SK-N-SH treated with all-trans-retinoic acid at 6 μM for 48 hours (cell line): ENCODE results near the gene SNAP91.

Experiments used
- ATAC-seq: fragments of 200-7000 bp; cut with Tn5 transposase; 3 replicates; pipeline ENCODE4 v1.9.1; 2020; ENCODE audit warnings: mild to moderate bottlenecking, moderate library complexity
- ARNTL ChIP-seq: fragments of 450-650 bp; formaldehyde crosslinking; IDR thresholded peaks from 2 replicates; pipeline ENCODE4 v1.5.0; 2020; ENCODE audit warnings: low read depth, mild to moderate bottlenecking, moderate library complexity, borderline replicate concordance
- BACH2 ChIP-seq: fragments of 250-450 bp; sonication (Bioruptor Pico); IDR thresholded peaks from 2 replicates; pipeline ENCODE4 v1.9.0; 2021; ENCODE audit warnings: mild to moderate bottlenecking, borderline replicate concordance
- CSDC2 ChIP-seq: fragments of 250-450 bp; sonication (Bioruptor Pico); IDR thresholded peaks from 2 replicates; pipeline ENCODE4 v1.5.0; 2020; ENCODE audit warnings: mild to moderate bottlenecking, moderate library complexity
- ESRRG ChIP-seq: fragments of 250-450 bp; sonication (Bioruptor Pico); IDR thresholded peaks from 2 replicates; pipeline ENCODE4 v1.6.1; 2021; ENCODE audit warnings: mild to moderate bottlenecking
- GLIS3 ChIP-seq: fragments of 250-450 bp; sonication (Bioruptor Pico); IDR thresholded peaks from 2 replicates; pipeline ENCODE4 v1.5.0; 2020; ENCODE audit warnings: mild to moderate bottlenecking, moderate library complexity
- ISL1 ChIP-seq: fragments of 250-450 bp; sonication (Bioruptor Pico); IDR thresholded peaks from 2 replicates; pipeline ENCODE4 v2.1.2; 2022; ENCODE audit warnings: mild to moderate bottlenecking, moderate library complexity
- OSR1 ChIP-seq: fragments of 250-450 bp; sonication (Bioruptor Pico); IDR thresholded peaks from 2 replicates; pipeline ENCODE4 v1.8.0; 2022; ENCODE audit warnings: moderate library complexity, mild to moderate bottlenecking, inconsistent platforms
- POU6F1 ChIP-seq: fragments of 250-450 bp; sonication (Bioruptor Pico); IDR thresholded peaks from 2 replicates; pipeline ENCODE4 v1.8.0; 2021; ENCODE audit warnings: low read depth, mild to moderate bottlenecking, moderate library complexity, borderline replicate concordance
- PPARA ChIP-seq: fragments of 250-450 bp; sonication (Bioruptor Pico); IDR thresholded peaks from 2 replicates; pipeline ENCODE4 v1.5.0; 2020; ENCODE audit warnings: mild to moderate bottlenecking, borderline replicate concordance
- RARB ChIP-seq: fragments of 250-450 bp; sonication (Bioruptor Pico); IDR thresholded peaks from 2 replicates; pipeline ENCODE4 v1.8.0; 2021; ENCODE audit warnings: mild to moderate bottlenecking, moderate library complexity
- TCF4 ChIP-seq: fragments of 250-450 bp; sonication (Bioruptor Pico); IDR thresholded peaks from 2 replicates; pipeline ENCODE4 v1.8.0; 2021; ENCODE audit warnings: mild to moderate bottlenecking, moderate library complexity, borderline replicate concordance
- TOX ChIP-seq: fragments of 250-450 bp; sonication (Bioruptor Pico); IDR thresholded peaks from 2 replicates; pipeline ENCODE4 v1.8.0; 2021; ENCODE audit warnings: mild to moderate bottlenecking, moderate library complexity, borderline replicate concordance
- TSHZ2 ChIP-seq: fragments of 250-450 bp; sonication (Bioruptor Pico); IDR thresholded peaks from 2 replicates; pipeline ENCODE4 v1.5.0; 2020; ENCODE audit warnings: mild to moderate bottlenecking, moderate library complexity
- ZC3H10 ChIP-seq: fragments of 250-450 bp; sonication (Bioruptor Pico); IDR thresholded peaks from 2 replicates; pipeline ENCODE4 v1.5.1; 2021; ENCODE audit warnings: mild to moderate bottlenecking, moderate library complexity
- ZFP3 ChIP-seq: fragments of 250-450 bp; sonication (Bioruptor Pico); IDR thresholded peaks from 2 replicates; pipeline ENCODE4 v1.5.0; 2020; ENCODE audit warnings: mild to moderate bottlenecking, moderate library complexity
- ZFP30 ChIP-seq: fragments of 450-650 bp; formaldehyde crosslinking; IDR thresholded peaks from 2 replicates; pipeline ENCODE4 v1.5.0; 2022; ENCODE audit warnings: mild to moderate bottlenecking, moderate library complexity
- ZNF70 ChIP-seq: fragments of 450-650 bp; formaldehyde crosslinking; IDR thresholded peaks from 2 replicates; pipeline ENCODE4 v1.5.0; 2020; ENCODE audit warnings: mild to moderate bottlenecking, moderate library complexity
- ZNF8 ChIP-seq: fragments of 450-650 bp; formaldehyde crosslinking; IDR thresholded peaks from 2 replicates; pipeline ENCODE4 v1.5.0; 2020; ENCODE audit warnings: mild to moderate bottlenecking, moderate library complexity
- TF ChIP-seq, protein P1 (sequence below): fragments of 250-450 bp; sonication (Bioruptor Pico); IDR thresholded peaks from 2 replicates; pipeline ENCODE4 v1.5.1; 2020; ENCODE audit warnings: low read depth, mild to moderate bottlenecking, moderate library complexity
- TF ChIP-seq, protein P2 (sequence below): fragments of 250-450 bp; sonication (Bioruptor Pico); IDR thresholded peaks from 2 replicates; pipeline ENCODE4 v1.5.1; 2021; ENCODE audit warnings: mild to moderate bottlenecking, moderate library complexity

SNAP91 gene

GRCh38 chr6:83514866-83515466, 193.9 kb downstream of the SNAP91 start:
- ATAC-seq: peak; percentile 23; the same call in 1 of the 3 replicates
- TF ChIP-seq ZNF8 (CRISPR knock-in tag): no peak
- TF ChIP-seq BACH2 (CRISPR knock-in tag): no peak
- TF ChIP-seq ZNF70 (CRISPR knock-in tag): no peak
- no peak for TF ChIP-seq RARB (CRISPR knock-in tag)

DNA sequence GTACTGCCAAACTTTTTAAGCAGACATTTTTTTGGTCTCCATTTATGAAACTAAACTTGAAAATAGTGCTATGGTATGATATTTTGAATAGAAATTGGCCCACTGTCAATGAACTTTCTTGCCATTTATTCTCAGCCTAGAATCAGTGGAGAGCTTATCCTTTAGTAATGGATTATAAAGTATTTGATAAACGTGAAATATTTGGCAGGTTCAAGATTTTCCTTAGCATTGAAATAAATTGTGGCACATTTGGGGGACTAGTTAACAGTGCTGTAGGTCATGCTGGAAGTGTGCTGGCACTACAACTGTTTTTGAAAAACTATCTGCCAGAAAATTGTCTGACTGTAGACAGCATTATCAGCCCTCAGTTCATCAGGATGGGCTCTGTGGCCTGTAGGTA, 194.4 kb downstream of the SNAP91 start:
- no peak for ATAC-seq
- TF ChIP-seq ISL1 (no peak), ESRRG (CRISPR knock-in tag) (no peak), TSHZ2 (no peak), BACH2 (CRISPR knock-in tag) (no peak)
- TF ChIP-seq, protein P1, sequence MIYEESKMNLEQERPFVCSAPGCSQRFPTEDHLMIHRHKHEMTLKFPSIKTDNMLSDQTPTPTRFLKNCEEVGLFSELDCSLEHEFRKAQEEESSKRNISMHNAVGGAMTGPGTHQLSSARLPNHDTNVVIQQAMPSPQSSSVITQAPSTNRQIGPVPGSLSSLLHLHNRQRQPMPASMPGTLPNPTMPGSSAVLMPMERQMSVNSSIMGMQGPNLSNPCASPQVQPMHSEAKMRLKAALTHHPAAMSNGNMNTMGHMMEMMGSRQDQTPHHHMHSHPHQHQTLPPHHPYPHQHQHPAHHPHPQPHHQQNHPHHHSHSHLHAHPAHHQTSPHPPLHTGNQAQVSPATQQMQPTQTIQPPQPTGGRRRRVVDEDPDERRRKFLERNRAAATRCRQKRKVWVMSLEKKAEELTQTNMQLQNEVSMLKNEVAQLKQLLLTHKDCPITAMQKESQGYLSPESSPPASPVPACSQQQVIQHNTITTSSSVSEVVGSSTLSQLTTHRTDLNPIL: no peak

DNA sequence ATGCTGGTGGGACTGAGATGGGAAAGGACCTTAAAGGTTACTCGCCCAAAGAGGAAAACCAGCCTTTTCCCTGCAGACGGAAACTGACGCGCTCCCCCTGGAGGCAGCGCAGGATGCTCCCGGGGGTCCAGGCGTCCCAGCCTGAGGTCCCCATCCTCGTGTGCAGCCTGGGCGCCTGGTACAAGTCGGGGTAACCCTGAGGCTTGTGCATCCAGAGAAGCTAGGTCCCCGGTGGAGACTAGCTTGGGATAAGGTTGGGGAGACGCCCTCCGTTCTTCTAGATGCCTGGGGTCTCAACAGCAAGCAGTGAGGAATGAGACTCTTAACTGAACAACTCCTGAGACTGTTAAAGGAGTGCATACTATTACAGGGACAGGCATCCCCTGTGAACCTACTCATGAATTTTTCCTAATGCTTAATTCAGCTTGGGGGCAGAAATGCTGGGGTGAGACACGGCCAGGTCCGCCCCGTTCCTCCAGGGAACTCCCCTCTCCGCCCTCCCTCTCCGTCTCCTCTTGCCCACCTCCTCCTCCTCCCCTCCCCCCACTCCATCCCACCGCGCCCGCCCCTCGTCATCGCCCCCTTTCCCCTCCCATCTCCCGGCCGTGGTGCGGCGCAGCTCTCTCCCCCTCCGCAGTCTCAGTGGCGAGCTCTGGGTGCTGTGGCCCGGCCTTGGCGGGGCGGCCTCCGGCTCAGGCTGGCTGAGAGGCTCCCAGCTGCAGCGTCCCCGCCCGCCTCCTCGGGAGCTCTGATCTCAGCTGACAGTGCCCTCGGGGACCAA, 196.8 kb downstream of the SNAP91 start, which contains the start of gene PRSS35:
Gene PRSS35 (plus strand): TSS at position 634 of the 781 bp plus-strand sequence. CDS start 10,908 bp downstream, outside the sequence.
- ATAC-seq: peak; percentile 93
- TF ChIP-seq GLIS3 (CRISPR knock-in tag) (no peak), ZNF8 (CRISPR knock-in tag) (no peak), ZFP30 (CRISPR knock-in tag) (no peak), ARNTL (CRISPR knock-in tag) (no peak), ISL1 (no peak), TCF4 (no peak), CSDC2 (CRISPR knock-in tag) (no peak), ZNF70 (CRISPR knock-in tag) (no peak), POU6F1 (no peak), ZFP3 (no peak), BACH2 (CRISPR knock-in tag) (no peak), PPARA (CRISPR knock-in tag) (no peak), ZC3H10 (no peak), ESRRG (CRISPR knock-in tag) (no peak)

GRCh38 chr6:83511266-83511665, 197.6 kb downstream of the SNAP91 start:
- no peak for ATAC-seq
- TF ChIP-seq CSDC2 (CRISPR knock-in tag) (no peak), OSR1 (CRISPR knock-in tag) (no peak)

DNA sequence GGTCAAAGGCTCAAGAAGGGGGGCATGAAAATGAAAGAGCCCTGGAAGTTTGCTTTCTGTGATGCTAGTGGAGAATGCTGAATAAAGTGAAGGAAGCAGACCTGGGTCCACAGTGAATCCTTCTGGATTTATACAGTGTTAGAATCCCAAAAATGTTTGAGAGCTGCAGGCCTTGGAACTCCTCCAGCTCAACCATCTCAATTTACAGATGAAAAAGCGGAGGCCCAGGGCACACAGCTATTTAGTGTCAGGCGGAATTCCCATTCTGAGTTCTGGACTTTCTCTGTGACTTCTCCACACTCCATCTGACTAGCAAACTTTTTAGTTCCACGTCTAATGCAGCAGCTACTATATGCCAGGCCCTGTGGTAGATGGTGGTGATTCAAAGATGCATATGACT, 198.1 kb downstream of the SNAP91 start:
- TF ChIP-seq GLIS3 (CRISPR knock-in tag) (no peak), ISL1 (peak; percentile 21; the same call in 1 of the 2 replicates)
- ATAC-seq: no peak

- TF ChIP-seq GLIS3 (CRISPR knock-in tag) (no peak), TOX (CRISPR knock-in tag) (no peak), ZFP3 (no peak), ZC3H10 (no peak), ISL1 (no peak), PPARA (CRISPR knock-in tag) (no peak)
- TF ChIP-seq, protein P2, sequence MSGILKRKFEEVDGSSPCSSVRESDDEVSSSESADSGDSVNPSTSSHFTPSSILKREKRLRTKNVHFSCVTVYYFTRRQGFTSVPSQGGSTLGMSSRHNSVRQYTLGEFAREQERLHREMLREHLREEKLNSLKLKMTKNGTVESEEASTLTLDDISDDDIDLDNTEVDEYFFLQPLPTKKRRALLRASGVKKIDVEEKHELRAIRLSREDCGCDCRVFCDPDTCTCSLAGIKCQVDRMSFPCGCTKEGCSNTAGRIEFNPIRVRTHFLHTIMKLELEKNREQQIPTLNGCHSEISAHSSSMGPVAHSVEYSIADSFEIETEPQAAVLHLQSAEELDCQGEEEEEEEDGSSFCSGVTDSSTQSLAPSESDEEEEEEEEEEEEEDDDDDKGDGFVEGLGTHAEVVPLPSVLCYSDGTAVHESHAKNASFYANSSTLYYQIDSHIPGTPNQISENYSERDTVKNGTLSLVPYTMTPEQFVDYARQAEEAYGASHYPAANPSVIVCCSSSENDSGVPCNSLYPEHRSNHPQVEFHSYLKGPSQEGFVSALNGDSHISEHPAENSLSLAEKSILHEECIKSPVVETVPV (CRISPR knock-in tag): no peak
- TF ChIP-seq, all 23 proteins: peak for 0
- ATAC-seq: no peak
These were observed 199.5 kb downstream of the SNAP91 start for GRCh38 chr6:83509441-83509840.
